ENCODE results near the gene DUS1L. TPM values are rescaled to one million over a fixed set of nuclear protein-coding genes. Genes with fewer than 3 reads are reported as not detected.

Gene DUS1L
- total RNA-seq, 1 experiment from 2014 or later: 129 TPM

GRCh38 chr17:82112181-82112913 lies 46.7 kb upstream of the DUS1L start:
- peaks cover 7% of the 10 kb centered on the region for H3K4me1 Mint-ChIP-seq (ENCODE audit: low read depth, unreplicated experiment)
- TF ChIP-seq CTCF (IDR thresholded peaks at IDR 0.05; ENCODE audit: insufficient read depth in 1 of 2, low read depth in 1 of 2, low read length in 1 of 2, severe bottlenecking in 1 of 2, unreplicated experiment in 1 of 2): no peak
- no peak overlapping the region for H3K27ac Mint-ChIP-seq (ENCODE audit: unreplicated experiment)
- DNase-seq: no peak
- no peaks in the 10 kb centered on the region for H3K9me3 Mint-ChIP-seq (ENCODE audit: unreplicated experiment)
- peaks cover under 1% of the 10 kb centered on the region for H3K4me1 ChIP-seq
- no peaks in the 10 kb centered on the region for H3K27me3 ChIP-seq (replicated peaks; ENCODE audit: control insufficient read depth, insufficient read depth, low read length)
- ChIA-PET CTCF (no interaction called here), POLR2A (no interaction called here)
- no peaks in the 10 kb centered on the region for H3K9me3 ChIP-seq
- no peaks in the 10 kb centered on the region for H3K36me3 ChIP-seq (ENCODE audit: control insufficient read depth, insufficient read depth, low read length)
- BruUV-seq (replicated peaks): no TSS peak
- peaks cover 29% of the 10 kb centered on the region for H3K36me3 Mint-ChIP-seq (ENCODE audit: insufficient read depth, unreplicated experiment)
- intact Hi-C loops (cut with micrococcal nuclease; ENCODE audit: unreplicated experiment): no loop called here
- H3K4me3 ChIP-seq (ENCODE audit: low read depth, low read length): no peak overlapping the region
- H3K27me3 Mint-ChIP-seq (ENCODE audit: insufficient read depth, unreplicated experiment): no peaks in the 10 kb centered on the region
- no peak overlapping the region for H3K4me3 Mint-ChIP-seq (ENCODE audit: unreplicated experiment)

GRCh38 chr17:82110298-82110697 lies 44.7 kb upstream of the DUS1L start:
- no peak for TF ChIP-seq CTCF (IDR thresholded peaks at IDR 0.05; ENCODE audit: insufficient read depth in 1 of 2, low read depth in 1 of 2, low read length in 1 of 2, severe bottlenecking in 1 of 2, unreplicated experiment in 1 of 2)
- Histone ChIP-seq H3K9me3 (no peaks in the 10 kb centered on the region), H3K4me1 (peaks cover 21% of the 10 kb centered on the region), H3K4me3 (ENCODE audit: low read depth, low read length) (no peak overlapping the region), H3K36me3 (ENCODE audit: control insufficient read depth, insufficient read depth, low read length) (no peaks in the 10 kb centered on the region), H3K27me3 (replicated peaks; ENCODE audit: control insufficient read depth, insufficient read depth, low read length) (no peaks in the 10 kb centered on the region)
- no peaks in the 10 kb centered on the region for H3K27me3 Mint-ChIP-seq (ENCODE audit: insufficient read depth, unreplicated experiment)
- H3K27ac Mint-ChIP-seq (ENCODE audit: unreplicated experiment): no peak overlapping the region
- H3K36me3 Mint-ChIP-seq (ENCODE audit: insufficient read depth, unreplicated experiment): peaks cover 46% of the 10 kb centered on the region
- no peak overlapping the region for H3K4me3 Mint-ChIP-seq (ENCODE audit: unreplicated experiment)
- ChIA-PET CTCF (no interaction called here), POLR2A (interaction anchor here (0.6 kb wide), 1 partner anchor 241 kb away, joined by 3 read pairs; no protein-coding TSS in a partner anchor)
- no peaks in the 10 kb centered on the region for H3K9me3 Mint-ChIP-seq (ENCODE audit: unreplicated experiment)
- intact Hi-C loops (cut with micrococcal nuclease; ENCODE audit: unreplicated experiment): no loop called here
- DNase-seq: no peak
- peaks cover 21% of the 10 kb centered on the region for H3K4me1 Mint-ChIP-seq (ENCODE audit: low read depth, unreplicated experiment)
- BruUV-seq (replicated peaks): no TSS peak

- H3K36me3 ChIP-seq (ENCODE audit: control insufficient read depth, insufficient read depth, low read length): no peaks in the 10 kb centered on the region
Observed at GRCh38 chr17:82108961-82109475, 43.4 kb upstream of the DUS1L start.

More at GRCh38 chr17:82108961-82109475, 43.4 kb upstream of the DUS1L start:
- Histone ChIP-seq H3K9me3 (no peaks in the 10 kb centered on the region), H3K27me3 (replicated peaks; ENCODE audit: control insufficient read depth, insufficient read depth, low read length) (no peaks in the 10 kb centered on the region), H3K4me3 (ENCODE audit: low read depth, low read length) (no peak overlapping the region), H3K4me1 (peaks cover 34% of the 10 kb centered on the region)
- no peak for TF ChIP-seq CTCF (IDR thresholded peaks at IDR 0.05; ENCODE audit: insufficient read depth in 1 of 2, low read depth in 1 of 2, low read length in 1 of 2, severe bottlenecking in 1 of 2, unreplicated experiment in 1 of 2)
- peaks cover 56% of the 10 kb centered on the region for H3K36me3 Mint-ChIP-seq (ENCODE audit: insufficient read depth, unreplicated experiment)
- BruUV-seq (replicated peaks): no TSS peak
- H3K27ac Mint-ChIP-seq (ENCODE audit: unreplicated experiment): peak overlapping the region; percentile 69
- H3K4me1 Mint-ChIP-seq (ENCODE audit: low read depth, unreplicated experiment): peaks cover 30% of the 10 kb centered on the region
- intact Hi-C loops (cut with micrococcal nuclease; ENCODE audit: unreplicated experiment): no loop called here
- CTCF ChIA-PET: no interaction called here
- H3K4me3 Mint-ChIP-seq (ENCODE audit: unreplicated experiment): no peak overlapping the region
- POLR2A ChIA-PET: no interaction called here
- no peaks in the 10 kb centered on the region for H3K27me3 Mint-ChIP-seq (ENCODE audit: insufficient read depth, unreplicated experiment)
- no peak for DNase-seq
- no peaks in the 10 kb centered on the region for H3K9me3 Mint-ChIP-seq (ENCODE audit: unreplicated experiment)
